ENCODE results near the gene RNF183.

DNA sequence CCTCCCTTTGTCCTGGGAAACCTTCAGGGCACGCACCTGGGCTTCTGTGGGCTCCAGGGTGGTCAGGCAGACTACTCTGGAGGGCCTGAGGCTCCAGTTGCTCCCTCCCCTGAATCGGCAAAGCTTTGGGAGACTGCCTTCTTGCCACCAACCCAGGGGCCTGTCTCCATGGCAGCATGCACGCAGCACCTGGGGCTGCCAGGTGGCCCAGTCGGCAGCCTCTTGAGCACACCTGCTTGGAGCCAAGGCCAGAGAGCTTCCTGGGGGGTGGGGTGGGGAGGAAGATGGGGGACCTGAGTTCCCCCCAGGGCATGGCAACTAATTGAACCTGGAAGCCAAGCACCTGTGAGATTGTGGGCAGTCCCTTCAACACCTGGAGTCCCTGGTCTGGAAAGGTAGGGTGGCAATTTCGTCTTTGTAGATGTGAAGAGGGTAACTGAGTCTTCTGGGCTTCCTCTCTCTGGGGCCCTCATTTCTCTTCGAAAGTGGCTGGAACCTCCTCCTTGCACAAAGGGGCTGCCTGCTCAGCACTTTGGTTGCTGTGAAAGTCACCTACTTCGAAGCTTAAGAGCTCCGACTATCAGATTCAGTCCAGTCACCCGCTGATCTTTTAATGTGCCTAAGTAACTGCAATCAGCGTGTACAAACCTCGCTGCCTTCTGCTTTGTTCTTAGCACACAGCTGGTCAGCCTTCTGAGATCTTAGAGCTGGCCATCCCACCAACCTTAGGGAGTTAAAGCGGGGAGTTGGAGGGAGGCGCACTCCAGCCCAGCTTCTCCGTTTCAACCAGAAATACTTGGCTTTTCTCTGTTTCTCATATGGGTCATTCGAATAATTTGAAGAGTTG, 4.0 kb downstream of the RNF183 start:
- TF ChIP-seq, protein P1, sequence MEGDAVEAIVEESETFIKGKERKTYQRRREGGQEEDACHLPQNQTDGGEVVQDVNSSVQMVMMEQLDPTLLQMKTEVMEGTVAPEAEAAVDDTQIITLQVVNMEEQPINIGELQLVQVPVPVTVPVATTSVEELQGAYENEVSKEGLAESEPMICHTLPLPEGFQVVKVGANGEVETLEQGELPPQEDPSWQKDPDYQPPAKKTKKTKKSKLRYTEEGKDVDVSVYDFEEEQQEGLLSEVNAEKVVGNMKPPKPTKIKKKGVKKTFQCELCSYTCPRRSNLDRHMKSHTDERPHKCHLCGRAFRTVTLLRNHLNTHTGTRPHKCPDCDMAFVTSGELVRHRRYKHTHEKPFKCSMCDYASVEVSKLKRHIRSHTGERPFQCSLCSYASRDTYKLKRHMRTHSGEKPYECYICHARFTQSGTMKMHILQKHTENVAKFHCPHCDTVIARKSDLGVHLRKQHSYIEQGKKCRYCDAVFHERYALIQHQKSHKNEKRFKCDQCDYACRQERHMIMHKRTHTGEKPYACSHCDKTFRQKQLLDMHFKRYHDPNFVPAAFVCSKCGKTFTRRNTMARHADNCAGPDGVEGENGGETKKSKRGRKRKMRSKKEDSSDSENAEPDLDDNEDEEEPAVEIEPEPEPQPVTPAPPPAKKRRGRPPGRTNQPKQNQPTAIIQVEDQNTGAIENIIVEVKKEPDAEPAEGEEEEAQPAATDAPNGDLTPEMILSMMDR (IDR thresholded peaks at IDR 0.05 in 8 of 11, conservative IDR thresholded peaks at IDR 0.05 in 3 of 11): no peak
- no peak for TF ChIP-seq POLR2AphosphoS5 (IDR thresholded peaks at IDR 0.05)

Measured in spleen (tissue), 7 donors.